ENCODE measurements around the gene CFAP251. TPM values are rescaled to one million over a fixed set of nuclear protein-coding genes. Genes with fewer than 3 reads are reported as not detected.

The CFAP251 gene
- total and polyA plus RNA-seq, 2 of the 13 experiments (the other 11 are each of a cell fraction or from before 2014, with no cell fraction given): 0.30 to 0.42 TPM

DNA sequence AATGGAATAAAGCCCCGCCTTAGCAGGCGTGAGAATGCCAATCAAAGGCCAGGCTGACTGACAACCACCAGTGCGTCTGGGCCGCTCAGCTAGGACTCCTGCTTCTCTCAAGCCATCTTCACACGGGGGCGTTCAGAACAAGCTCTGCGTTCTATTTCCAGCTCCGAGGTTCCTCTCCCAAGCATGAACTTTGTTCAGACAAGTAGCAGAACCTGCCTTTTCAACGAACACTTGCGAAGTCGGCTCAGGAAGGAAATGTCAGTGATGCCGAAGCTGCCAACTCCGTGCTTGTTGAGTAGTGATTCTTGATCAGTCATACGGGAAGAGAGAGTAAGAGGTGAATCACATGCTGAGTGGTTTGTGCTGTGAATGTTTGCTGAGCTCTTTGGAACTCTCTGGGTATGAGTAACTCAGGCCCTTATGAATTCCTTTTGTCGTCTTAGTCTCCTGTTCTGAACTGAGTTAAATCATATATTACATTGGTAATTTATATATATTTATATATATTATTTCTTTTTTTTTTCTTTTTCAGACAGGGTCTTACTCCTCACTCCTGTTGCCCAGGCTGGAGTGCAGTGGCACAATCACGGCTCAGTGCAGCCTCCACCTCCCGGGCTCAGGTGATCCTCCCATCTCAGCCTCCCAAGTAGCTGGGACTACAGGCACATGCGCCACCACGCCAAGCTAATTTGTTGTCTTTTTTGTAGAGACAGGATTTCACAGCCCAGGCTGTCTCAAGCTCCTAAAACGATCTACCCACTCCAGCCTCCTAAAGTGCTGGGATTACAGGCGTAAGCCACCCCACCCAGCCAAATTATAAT lies 73.9 kb downstream of the CFAP251 start (continued):
- TF ChIP-seq, protein P1, sequence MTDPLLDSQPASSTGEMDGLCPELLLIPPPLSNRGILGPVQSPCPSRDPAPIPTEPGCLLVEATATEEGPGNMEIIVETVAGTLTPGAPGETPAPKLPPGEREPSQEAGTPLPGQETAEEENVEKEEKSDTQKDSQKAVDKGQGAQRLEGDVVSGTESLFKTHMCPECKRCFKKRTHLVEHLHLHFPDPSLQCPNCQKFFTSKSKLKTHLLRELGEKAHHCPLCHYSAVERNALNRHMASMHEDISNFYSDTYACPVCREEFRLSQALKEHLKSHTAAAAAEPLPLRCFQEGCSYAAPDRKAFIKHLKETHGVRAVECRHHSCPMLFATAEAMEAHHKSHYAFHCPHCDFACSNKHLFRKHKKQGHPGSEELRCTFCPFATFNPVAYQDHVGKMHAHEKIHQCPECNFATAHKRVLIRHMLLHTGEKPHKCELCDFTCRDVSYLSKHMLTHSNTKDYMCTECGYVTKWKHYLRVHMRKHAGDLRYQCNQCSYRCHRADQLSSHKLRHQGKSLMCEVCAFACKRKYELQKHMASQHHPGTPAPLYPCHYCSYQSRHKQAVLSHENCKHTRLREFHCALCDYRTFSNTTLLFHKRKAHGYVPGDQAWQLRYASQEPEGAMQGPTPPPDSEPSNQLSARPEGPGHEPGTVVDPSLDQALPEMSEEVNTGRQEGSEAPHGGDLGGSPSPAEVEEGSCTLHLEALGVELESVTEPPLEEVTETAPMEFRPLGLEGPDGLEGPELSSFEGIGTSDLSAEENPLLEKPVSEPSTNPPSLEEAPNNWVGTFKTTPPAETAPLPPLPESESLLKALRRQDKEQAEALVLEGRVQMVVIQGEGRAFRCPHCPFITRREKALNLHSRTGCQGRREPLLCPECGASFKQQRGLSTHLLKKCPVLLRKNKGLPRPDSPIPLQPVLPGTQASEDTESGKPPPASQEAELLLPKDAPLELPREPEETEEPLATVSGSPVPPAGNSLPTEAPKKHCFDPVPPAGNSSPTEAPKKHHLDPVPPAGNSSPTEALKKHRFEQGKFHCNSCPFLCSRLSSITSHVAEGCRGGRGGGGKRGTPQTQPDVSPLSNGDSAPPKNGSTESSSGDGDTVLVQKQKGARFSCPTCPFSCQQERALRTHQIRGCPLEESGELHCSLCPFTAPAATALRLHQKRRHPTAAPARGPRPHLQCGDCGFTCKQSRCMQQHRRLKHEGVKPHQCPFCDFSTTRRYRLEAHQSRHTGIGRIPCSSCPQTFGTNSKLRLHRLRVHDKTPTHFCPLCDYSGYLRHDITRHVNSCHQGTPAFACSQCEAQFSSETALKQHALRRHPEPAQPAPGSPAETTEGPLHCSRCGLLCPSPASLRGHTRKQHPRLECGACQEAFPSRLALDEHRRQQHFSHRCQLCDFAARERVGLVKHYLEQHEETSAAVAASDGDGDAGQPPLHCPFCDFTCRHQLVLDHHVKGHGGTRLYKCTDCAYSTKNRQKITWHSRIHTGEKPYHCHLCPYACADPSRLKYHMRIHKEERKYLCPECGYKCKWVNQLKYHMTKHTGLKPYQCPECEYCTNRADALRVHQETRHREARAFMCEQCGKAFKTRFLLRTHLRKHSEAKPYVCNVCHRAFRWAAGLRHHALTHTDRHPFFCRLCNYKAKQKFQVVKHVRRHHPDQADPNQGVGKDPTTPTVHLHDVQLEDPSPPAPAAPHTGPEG (CRISPR knock-in tag; IDR thresholded peaks at IDR 0.05): no peak
- TF ChIP-seq SMYD3 (CRISPR knock-in tag; IDR thresholded peaks at IDR 0.05) (no peak), GLI4 (CRISPR knock-in tag; IDR thresholded peaks at IDR 0.05; ENCODE audit: borderline replicate concordance) (no peak), SMARCC2 (IDR thresholded peaks at IDR 0.05) (no peak), BRD4 (CRISPR knock-in tag; IDR thresholded peaks at IDR 0.05) (no peak), CENPX (CRISPR knock-in tag; IDR thresholded peaks at IDR 0.05) (no peak), HOXD1 (CRISPR knock-in tag; IDR thresholded peaks at IDR 0.05) (no peak)
- TF ChIP-seq, protein P2, sequence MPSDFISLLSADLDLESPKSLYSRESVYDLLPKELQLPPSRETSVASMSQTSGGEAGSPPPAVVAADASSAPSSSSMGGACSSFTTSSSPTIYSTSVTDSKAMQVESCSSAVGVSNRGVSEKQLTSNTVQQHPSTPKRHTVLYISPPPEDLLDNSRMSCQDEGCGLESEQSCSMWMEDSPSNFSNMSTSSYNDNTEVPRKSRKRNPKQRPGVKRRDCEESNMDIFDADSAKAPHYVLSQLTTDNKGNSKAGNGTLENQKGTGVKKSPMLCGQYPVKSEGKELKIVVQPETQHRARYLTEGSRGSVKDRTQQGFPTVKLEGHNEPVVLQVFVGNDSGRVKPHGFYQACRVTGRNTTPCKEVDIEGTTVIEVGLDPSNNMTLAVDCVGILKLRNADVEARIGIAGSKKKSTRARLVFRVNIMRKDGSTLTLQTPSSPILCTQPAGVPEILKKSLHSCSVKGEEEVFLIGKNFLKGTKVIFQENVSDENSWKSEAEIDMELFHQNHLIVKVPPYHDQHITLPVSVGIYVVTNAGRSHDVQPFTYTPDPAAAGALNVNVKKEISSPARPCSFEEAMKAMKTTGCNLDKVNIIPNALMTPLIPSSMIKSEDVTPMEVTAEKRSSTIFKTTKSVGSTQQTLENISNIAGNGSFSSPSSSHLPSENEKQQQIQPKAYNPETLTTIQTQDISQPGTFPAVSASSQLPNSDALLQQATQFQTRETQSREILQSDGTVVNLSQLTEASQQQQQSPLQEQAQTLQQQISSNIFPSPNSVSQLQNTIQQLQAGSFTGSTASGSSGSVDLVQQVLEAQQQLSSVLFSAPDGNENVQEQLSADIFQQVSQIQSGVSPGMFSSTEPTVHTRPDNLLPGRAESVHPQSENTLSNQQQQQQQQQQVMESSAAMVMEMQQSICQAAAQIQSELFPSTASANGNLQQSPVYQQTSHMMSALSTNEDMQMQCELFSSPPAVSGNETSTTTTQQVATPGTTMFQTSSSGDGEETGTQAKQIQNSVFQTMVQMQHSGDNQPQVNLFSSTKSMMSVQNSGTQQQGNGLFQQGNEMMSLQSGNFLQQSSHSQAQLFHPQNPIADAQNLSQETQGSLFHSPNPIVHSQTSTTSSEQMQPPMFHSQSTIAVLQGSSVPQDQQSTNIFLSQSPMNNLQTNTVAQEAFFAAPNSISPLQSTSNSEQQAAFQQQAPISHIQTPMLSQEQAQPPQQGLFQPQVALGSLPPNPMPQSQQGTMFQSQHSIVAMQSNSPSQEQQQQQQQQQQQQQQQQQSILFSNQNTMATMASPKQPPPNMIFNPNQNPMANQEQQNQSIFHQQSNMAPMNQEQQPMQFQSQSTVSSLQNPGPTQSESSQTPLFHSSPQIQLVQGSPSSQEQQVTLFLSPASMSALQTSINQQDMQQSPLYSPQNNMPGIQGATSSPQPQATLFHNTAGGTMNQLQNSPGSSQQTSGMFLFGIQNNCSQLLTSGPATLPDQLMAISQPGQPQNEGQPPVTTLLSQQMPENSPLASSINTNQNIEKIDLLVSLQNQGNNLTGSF (CRISPR knock-in tag; IDR thresholded peaks at IDR 0.05): no peak
- TF ChIP-seq, protein P3, sequence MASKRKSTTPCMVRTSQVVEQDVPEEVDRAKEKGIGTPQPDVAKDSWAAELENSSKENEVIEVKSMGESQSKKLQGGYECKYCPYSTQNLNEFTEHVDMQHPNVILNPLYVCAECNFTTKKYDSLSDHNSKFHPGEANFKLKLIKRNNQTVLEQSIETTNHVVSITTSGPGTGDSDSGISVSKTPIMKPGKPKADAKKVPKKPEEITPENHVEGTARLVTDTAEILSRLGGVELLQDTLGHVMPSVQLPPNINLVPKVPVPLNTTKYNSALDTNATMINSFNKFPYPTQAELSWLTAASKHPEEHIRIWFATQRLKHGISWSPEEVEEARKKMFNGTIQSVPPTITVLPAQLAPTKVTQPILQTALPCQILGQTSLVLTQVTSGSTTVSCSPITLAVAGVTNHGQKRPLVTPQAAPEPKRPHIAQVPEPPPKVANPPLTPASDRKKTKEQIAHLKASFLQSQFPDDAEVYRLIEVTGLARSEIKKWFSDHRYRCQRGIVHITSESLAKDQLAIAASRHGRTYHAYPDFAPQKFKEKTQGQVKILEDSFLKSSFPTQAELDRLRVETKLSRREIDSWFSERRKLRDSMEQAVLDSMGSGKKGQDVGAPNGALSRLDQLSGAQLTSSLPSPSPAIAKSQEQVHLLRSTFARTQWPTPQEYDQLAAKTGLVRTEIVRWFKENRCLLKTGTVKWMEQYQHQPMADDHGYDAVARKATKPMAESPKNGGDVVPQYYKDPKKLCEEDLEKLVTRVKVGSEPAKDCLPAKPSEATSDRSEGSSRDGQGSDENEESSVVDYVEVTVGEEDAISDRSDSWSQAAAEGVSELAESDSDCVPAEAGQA (IDR thresholded peaks at IDR 0.05; ENCODE audit: low read depth): no peak
- TF ChIP-seq, protein P3 (CRISPR knock-in tag; IDR thresholded peaks at IDR 0.05; ENCODE audit: borderline replicate concordance): no peak
